Embryonic facial prominence (tissue), 1 donor: ENCODE results near the gene DNAJB8.

Experiments
- DNase-seq: peaks from one replicate; pipeline ENCODE4 v3.0.0-alpha.2; 2016; ENCODE audit errors: extremely low spot score

The DNAJB8 gene

GRCh38 chr3:128466840-128467541 lies at the start of gene DNAJB8:
TSS of gene DNAJB8 (minus strand) at chr3:128466890. CDS start at chr3:128463245, 3,645 bp downstream.
- no peak for DNase-seq

GRCh38 chr3:128515967-128516366 lies 49.3 kb upstream of the DNAJB8 start:
- no peak for DNase-seq

DNA sequence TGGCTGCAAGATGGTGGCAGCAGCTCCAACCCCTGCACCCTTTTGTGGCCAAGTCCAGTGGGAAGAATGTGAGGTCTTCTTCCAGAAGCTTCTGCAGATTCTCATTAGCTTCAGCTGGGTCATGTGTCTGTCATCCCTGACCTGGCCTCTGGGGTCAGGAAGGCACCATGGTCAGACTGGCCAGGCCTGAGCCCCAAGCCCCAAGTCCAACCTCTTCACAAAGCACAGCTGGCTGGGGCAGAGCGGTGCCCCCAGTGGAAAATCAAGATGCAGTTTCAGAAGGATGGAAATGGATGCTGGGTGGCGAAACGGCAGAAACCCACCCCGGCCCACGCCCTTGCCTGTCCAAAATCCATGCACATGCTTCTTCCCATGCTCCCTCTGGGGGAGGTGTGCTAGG lies 42.2 kb upstream of the DNAJB8 start:
- DNase-seq = no peak

- no peak for DNase-seq
Observed at GRCh38 chr3:128506754-128507153, 40.1 kb upstream of the DNAJB8 start.

- no peak for DNase-seq
Observed at GRCh38 chr3:128505771-128506170, 39.1 kb upstream of the DNAJB8 start.

GRCh38 chr3:128504963-128505730 lies 38.5 kb upstream of the DNAJB8 start:
- no peak for DNase-seq

DNA sequence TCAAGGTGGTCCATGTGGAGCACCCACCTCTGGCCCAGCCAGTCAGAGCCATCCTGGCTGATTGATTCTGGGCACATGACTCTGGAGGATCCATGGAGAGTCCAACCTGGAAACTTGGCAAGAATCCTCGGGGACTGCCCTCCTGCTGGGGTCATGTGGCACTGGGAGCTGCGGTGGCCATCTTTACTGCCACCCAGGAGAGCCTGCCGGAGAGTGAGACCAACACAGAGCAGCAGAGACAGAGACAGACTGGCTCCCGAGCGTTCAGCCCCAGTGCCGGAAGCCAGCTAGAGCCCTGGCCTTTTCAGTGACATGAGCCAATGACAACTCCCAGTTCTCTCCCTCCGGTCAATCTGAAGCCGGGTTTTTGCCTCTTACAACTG lies 37.8 kb upstream of the DNAJB8 start:
- no peak for DNase-seq

- no peak for DNase-seq
Observed at GRCh38 chr3:128503751-128504532, 37.3 kb upstream of the DNAJB8 start.

GRCh38 chr3:128503164-128503651 lies 36.5 kb upstream of the DNAJB8 start:
- DNase-seq = no peak

DNA sequence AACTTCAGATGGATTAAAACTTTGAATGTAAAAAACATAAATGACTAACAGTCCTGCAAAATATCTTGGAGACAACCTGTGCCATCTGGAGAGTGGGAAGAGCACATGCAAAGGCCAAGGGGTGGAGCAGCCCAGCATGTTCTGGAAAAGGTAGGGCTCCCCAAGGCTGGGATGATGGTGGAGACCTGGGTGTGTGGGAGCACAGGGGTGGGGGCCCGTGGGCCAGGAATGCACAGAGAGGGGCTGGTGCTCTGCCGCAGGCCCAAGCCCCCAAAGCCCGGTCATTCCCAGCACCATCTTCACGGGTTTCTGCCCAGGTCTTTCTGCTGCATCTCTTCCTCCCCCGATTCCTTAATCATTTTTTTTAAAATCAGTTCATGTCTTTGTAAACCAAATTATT lies 36.0 kb upstream of the DNAJB8 start:
- DNase-seq = no peak

- no peak for DNase-seq
Observed at GRCh38 chr3:128501431-128501830, 34.7 kb upstream of the DNAJB8 start.

DNA sequence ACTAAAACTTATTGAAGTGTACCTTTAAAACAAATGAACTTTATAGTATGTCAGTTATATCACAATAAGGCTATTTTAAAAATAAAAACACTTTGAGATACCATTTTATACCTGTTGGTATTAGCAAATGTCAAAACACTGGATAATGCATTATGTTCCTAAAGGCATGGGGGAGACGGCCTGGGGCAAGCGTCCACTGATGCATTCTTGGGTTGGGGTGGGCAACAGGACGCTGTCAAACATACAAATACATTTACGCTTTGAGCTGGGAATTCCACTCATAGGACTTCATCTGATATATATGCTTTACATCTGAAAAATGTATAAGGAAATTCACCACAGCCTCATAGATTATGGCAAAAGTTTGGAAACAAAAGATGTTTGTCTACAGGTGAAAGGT lies 33.9 kb upstream of the DNAJB8 start:
- no peak for DNase-seq

- no peak for DNase-seq
Observed at GRCh38 chr3:128499724-128500275, 33.1 kb upstream of the DNAJB8 start.

- DNase-seq = no peak
Observed at GRCh38 chr3:128498901-128499530, 32.3 kb upstream of the DNAJB8 start.

DNA sequence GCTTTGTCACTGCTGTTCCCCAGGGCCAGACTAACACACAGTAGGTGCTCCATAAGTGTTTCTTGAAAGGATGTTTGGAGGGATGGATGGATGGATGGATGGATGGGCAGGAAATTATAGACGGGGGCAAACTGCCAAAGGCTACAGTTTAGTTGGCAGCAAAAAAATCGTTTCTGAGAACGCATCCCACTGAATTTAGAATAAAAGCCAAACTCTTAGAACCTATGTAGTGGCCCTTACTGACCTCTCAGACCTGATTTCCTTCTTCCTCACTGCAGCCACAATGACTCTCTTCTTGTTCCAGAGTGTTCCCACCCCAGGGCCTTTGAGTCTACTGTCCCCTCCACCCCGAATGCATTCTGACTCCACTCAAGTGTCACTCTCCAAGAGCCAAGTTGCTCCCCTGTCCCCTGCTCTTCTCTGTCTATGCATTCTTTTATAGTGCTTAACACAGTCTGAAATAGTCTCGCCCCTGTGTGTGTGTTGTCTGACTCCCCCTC lies 31.5 kb upstream of the DNAJB8 start:
- DNase-seq = no peak

DNA sequence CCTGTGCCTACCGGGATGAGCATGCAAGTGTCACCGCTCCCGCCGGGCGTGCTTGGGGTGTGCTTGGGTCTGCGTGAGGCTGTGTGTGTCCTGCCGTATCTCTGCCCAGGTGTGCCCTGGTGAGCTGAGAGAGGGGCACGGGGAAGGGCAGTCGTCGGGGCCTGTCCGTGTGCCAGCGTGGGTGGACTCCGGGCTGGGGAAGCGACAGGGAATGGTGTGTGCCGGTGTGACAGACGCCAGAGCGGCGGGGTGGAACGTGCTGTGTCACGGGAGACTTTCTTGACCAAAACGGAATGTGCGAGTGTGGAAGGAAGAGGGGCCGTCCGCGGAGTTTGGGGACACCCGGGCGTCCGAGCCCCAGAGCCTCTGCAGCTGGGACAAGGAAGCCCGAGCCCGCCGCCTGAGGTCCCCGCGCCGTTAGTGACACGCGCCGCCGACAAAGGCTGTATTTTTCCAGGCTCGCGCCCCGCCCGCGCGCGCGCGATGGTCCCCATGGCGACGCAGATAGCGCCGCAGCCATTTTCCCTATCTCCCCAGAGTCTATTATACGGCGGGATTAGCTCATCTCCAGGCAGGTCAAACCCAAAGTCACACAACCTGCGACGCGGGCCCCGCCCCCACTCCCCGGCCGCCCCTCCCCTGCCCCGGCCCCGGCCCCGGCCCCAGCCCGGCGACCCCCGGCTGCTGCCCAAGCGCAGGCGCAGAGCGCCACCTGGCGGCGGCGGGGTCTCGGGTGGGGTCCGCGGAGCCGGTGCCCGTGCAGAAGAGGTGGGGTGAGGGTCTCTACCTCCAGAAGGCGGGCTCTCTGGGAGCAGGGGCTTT lies 30.8 kb upstream of the DNAJB8 start:
- no peak for DNase-seq

- no peak for DNase-seq
Observed at GRCh38 chr3:128496602-128497304, 30.1 kb upstream of the DNAJB8 start.

GRCh38 chr3:128496019-128496601 lies 29.4 kb upstream of the DNAJB8 start:
- no peak for DNase-seq

GRCh38 chr3:128495435-128495970 lies 28.8 kb upstream of the DNAJB8 start:
- DNase-seq = no peak
